Myometrial cell (primary cell): ENCODE results near the gene SBNO2. TPM values are rescaled to one million over a fixed set of nuclear protein-coding genes. Genes with fewer than 3 reads are reported as not detected.

Experiments
- total RNA-seq: library from RNA; depleted of rRNA; stranded (reverse); fragments of >200 nt; gene quantifications from 2 replicates; pipeline ENCODE4 v1.2.3, GENCODE V29; 2015

SBNO2 gene, protein sequence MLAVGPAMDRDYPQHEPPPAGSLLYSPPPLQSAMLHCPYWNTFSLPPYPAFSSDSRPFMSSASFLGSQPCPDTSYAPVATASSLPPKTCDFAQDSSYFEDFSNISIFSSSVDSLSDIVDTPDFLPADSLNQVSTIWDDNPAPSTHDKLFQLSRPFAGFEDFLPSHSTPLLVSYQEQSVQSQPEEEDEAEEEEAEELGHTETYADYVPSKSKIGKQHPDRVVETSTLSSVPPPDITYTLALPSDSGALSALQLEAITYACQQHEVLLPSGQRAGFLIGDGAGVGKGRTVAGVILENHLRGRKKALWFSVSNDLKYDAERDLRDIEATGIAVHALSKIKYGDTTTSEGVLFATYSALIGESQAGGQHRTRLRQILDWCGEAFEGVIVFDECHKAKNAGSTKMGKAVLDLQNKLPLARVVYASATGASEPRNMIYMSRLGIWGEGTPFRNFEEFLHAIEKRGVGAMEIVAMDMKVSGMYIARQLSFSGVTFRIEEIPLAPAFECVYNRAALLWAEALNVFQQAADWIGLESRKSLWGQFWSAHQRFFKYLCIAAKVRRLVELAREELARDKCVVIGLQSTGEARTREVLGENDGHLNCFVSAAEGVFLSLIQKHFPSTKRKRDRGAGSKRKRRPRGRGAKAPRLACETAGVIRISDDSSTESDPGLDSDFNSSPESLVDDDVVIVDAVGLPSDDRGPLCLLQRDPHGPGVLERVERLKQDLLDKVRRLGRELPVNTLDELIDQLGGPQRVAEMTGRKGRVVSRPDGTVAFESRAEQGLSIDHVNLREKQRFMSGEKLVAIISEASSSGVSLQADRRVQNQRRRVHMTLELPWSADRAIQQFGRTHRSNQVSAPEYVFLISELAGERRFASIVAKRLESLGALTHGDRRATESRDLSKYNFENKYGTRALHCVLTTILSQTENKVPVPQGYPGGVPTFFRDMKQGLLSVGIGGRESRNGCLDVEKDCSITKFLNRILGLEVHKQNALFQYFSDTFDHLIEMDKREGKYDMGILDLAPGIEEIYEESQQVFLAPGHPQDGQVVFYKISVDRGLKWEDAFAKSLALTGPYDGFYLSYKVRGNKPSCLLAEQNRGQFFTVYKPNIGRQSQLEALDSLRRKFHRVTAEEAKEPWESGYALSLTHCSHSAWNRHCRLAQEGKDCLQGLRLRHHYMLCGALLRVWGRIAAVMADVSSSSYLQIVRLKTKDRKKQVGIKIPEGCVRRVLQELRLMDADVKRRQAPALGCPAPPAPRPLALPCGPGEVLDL (N-terminal part only)
- total RNA-seq, result 34.9 and 36.0 TPM in 2 replicates

DNA sequence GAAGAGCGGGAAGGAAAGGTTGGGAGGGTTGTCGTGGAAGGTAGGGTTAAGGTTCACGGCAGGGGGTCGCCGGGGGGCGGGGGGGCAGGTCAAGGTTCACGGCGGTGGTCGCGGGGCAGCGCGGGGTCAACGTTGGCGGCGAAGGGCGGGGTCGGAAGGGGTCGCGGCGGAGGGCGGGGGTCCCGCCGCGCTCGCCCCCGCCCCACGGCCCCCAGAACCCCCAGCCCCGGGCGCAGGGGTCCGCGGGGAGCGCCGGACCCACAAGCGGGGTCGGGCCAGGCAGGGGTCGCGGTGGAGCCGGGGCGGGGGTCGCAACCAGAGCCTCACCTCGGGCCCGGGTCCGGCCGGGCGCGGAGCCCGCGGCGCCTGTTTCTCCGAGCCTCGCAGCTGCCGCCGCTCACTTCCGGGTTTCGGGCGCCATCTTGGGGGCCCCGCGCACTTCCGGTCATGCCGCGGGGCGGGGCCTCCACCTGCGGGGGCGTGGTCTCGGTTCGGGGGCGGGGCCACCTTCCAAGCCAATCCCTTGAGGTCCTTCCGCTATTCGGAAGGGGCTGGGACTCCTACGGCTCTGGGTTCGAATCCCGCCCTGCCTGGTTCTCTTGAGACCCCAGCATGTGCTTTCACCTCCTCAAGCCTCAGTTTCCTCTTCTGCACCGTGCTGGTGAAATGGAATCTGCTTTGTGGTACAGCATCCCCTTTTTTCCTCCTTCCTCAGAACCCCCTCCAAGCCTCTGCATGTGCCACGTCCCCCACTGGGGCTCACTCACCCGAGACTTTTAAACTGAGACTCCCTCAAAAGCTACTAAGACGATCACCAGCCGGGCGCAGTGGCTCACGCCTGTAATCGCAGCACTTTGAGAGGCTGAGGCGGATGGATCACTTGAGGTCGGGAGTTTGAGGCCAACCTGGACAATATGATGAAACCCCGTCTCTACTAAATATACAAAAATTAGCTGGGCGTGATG is at the start of gene SBNO2:
TSS of gene SBNO2 (minus strand) at position 424 of the 965 bp plus-strand sequence. CDS start 19,992 bp downstream, outside the sequence.

DNA sequence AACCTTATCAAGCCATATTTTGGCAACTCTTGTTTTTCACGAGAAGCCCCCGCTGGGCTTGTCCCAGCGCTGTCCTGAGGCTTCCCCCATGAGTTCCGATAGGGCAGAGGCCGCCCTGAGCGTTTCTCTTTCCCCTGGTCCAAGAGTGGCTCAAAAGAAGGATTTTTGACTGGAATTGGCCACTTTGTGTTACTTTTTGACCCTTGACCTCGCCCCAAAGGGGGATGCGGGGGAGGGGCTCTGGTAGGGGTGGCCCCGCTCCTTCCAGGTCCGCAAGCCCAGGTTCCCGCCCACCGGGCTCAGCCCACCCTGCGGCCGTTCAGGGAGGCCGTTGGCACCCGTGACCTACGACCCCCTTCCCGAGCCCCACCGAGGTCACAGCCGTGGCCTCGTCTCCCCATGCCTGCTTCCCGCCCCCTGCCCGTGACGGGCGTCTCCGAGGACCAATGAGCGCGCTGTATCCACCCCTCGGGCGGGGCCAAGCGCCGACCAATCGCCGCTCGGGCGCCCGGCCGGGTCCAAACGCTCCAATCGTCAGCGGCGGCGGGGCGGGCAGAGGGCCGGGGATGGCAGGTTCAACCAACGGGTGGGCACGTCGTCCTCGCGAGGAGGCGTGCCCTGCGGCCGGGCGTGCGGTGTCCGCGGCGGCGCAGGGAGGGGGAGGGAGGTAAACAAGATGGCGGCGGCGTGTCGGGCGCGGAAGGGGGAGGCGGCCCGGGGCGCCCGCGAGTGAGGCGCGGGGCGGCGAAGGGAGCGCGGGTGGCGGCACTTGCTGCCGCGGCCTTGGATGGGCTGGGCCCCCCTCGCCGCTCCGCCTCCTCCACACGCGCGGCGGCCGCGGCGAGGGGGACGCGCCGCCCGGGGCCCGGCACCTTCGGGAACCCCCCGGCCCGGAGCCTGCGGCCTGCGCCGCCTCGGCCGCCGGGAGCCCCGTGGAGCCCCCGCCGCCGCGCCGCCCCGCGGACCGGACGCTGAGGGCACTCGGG is 31.3 kb upstream of the SBNO2 start, which contains the start of gene STK11:
TSS of gene STK11 (plus strand) at position 665 of the 986 bp plus-strand sequence. CDS start 1,136 bp downstream, outside the sequence.

DNA sequence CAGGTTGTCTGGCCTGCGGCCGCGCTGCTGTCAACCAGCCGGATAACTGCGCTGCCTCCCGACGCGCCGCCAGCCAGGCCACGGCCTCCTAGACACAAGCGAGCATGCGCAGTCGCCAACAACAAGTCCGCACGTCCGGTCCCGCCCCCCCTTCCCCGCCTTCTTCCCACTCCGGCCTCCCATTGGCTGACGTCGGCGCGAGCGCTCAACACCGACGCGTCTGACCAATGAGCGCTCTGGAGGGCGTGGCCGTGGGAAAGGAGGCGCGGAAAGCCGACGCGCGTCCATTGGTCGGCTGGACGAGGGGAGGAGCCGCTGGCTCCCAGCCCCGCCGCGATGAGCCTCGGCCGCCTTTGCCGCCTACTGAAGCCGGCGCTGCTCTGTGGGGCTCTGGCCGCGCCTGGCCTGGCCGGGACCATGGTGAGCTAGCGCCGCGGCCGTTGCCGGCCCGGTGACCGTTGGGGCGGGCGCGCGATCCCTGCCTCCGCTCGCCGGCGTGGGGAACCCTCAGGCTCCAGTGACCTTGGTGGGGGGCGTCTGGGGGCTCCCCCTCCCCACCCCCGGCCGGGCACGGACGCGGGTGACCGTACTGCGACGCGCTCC is 70.3 kb downstream of the SBNO2 start, which contains the start of gene GPX4:
TSS of gene GPX4 (plus strand) at position 287 of the 603 bp plus-strand sequence. CDS start at position 337, 50 bp downstream.

DNA sequence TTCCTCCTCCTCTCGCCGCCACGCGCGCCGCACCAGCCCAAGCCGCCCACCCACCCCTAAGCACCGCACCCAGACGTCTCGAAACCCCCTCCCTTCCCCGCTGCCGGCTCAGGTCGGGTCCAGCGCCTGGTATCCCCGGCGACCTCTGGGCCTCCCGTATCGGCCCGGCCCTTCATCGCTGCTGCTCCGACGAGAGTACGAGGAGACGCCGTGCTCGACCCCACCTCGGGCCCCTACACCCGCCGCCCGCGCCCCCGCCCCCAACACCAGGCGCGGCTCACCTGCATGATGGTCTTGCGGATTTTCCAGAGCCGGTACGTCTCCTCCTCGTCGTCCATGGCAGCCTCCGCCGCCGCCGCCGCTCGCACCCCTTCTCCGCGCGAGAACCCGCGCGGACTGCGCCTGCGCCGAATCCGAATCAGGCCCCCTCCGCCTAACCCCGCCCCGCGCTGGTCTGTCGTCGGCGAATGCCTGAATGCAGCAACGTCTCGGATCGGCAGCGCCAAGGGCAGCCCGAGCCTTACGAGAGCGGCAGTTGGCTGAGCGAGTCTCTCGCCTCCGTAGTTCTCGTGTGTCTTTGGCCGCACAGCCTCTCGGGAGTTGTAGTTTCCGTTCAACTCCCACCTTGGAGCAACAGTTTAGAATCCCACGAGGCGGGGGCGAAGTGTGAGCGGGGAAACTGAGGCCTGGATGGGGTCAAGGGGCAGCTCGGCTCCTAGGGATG is 78.9 kb downstream of the SBNO2 start, which contains the start of gene POLR2E:
TSS of gene POLR2E (minus strand) at position 398 of the 724 bp plus-strand sequence. CDS start at position 338, 60 bp downstream.

DNA sequence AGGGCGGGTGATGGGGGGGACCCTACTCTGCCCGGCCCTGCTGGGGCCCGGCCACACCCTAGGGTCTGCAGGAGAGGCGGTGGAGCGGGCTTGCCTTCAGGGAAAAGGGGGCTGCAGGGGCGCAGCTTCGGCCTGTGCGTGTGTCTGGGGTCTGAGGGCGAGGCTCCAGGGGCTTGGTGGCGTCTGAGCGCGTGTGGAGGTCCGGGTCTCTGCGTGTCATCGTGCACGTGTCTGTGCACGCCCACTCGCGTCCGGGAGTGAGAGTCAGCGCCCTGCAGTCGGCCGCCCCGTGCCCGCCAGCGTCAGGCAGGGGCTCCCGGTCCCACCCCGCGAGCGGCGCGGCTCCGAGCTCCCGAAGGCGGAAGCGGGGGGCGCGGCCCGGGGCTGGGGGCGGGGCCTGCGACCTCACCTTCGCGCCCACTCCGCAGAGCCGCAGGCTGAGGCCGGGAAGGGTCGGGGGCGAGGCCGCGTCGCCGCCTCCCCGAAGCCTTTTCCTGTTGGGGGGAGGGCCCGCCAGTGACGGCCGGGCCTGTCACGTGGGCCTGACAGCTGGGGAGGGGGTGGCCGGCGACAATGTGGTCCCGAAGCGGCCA is 107.2 kb downstream of the SBNO2 start, which contains the start of gene ARHGAP45:
TSS of gene ARHGAP45 (plus strand) at position 420 of the 593 bp plus-strand sequence. CDS start 239 bp downstream, outside the sequence.

Other genes with a start within 250 kb of the SBNO2 start
- gene ARID3A, start 248.2 kb downstream of the SBNO2 start, total RNA-seq, result 11.7 and 15.3 TPM in 2 replicates
- 45.7 and 62.3 TPM in 2 replicates for gene WDR18, start 189.9 kb downstream of the SBNO2 start, total RNA-seq
- gene GRIN3B, start 173.8 kb downstream of the SBNO2 start, total RNA-seq, result 0.58 TPM in 1 of 2 replicates, not detected in the other
- gene TMEM259, start 153.1 kb downstream of the SBNO2 start, total RNA-seq, result 175 and 210 TPM in 2 replicates
- gene RNU6-2, start 152.7 kb downstream of the SBNO2 start, total RNA-seq, result not detected in 2 replicates
- 299 and 306 TPM in 2 replicates for gene CNN2, start 147.7 kb downstream of the SBNO2 start, total RNA-seq
- gene ABCA7, start 134.2 kb downstream of the SBNO2 start, total RNA-seq, result 2.3 and 5.3 TPM in 2 replicates
- 3.5 and 8.5 TPM in 2 replicates for gene ARHGAP45, start 107.1 kb downstream of the SBNO2 start, total RNA-seq
- 360 and 361 TPM in 2 replicates for gene POLR2E, start 78.9 kb downstream of the SBNO2 start, total RNA-seq
- 478 TPM in 2 replicates for gene GPX4, start 70.3 kb downstream of the SBNO2 start, total RNA-seq
- 75.2 and 81.2 TPM in 2 replicates for gene STK11, start 31.5 kb upstream of the SBNO2 start, total RNA-seq
- 3.0 and 7.2 TPM in 2 replicates for gene CBARP, start 63.7 kb upstream of the SBNO2 start, total RNA-seq
- 63.1 and 89.1 TPM in 2 replicates for gene ATP5F1D, start 67.5 kb upstream of the SBNO2 start, total RNA-seq
- gene MIDN, start 74.3 kb upstream of the SBNO2 start, total RNA-seq, result 6.2 and 9.5 TPM in 2 replicates
- gene CIRBP, start 95.1 kb upstream of the SBNO2 start, total RNA-seq, result 242 and 292 TPM in 2 replicates
- gene FAM174C, start 101.3 kb upstream of the SBNO2 start, total RNA-seq, result 37.2 and 77.3 TPM in 2 replicates
- not detected in 2 replicates for gene EFNA2, start 111.6 kb upstream of the SBNO2 start, total RNA-seq
- gene NDUFS7, start 209.6 kb upstream of the SBNO2 start, total RNA-seq, result 171 and 174 TPM in 2 replicates
- gene GAMT, start 227.3 kb upstream of the SBNO2 start, total RNA-seq, result 30.0 and 34.0 TPM in 2 replicates
- 96.9 and 103 TPM in 2 replicates for gene DAZAP1, start 233.3 kb upstream of the SBNO2 start, total RNA-seq